Islet precursor cell (in vitro differentiated cells): ENCODE results near the gene C17orf100.
"Not testable (repeated sequence)": the region's sequence is repeated elsewhere in the genome, so short reads cannot be mapped to it uniquely, and the experiment has no call there.

Experiments
- DNase-seq: peaks from one replicate; pipeline ENCODE4 v3.0.0-alpha.2; 2018

C17orf100 gene

GRCh38 chr17:6669479-6670212 is 18.1 kb downstream of the C17orf100 start:
- DNase-seq: peak; percentile 87

GRCh38 chr17:6670571-6670970 is 19.0 kb downstream of the C17orf100 start:
- DNase-seq: no peak

GRCh38 chr17:6670999-6671398 is 19.4 kb downstream of the C17orf100 start:
- peak; percentile 51 for DNase-seq

GRCh38 chr17:6671431-6671830 is 19.9 kb downstream of the C17orf100 start:
- peak; percentile 49 for DNase-seq

GRCh38 chr17:6674586-6674985 is 23.0 kb downstream of the C17orf100 start:
- DNase-seq: no peak

- no peak for DNase-seq
Measured at GRCh38 chr17:6675201-6675825, 23.8 kb downstream of the C17orf100 start.

- DNase-seq: no peak
Measured at GRCh38 chr17:6676802-6677157, 25.2 kb downstream of the C17orf100 start.

- DNase-seq: no peak
Measured at GRCh38 chr17:6677158-6677831, 25.7 kb downstream of the C17orf100 start.

- DNase-seq: no peak
Measured at GRCh38 chr17:6677946-6678345, 26.4 kb downstream of the C17orf100 start.

- DNase-seq: no peak
Measured at GRCh38 chr17:6679241-6679640, 27.7 kb downstream of the C17orf100 start.

GRCh38 chr17:6681176-6681575 is 29.6 kb downstream of the C17orf100 start:
- DNase-seq: no peak

- no peak for DNase-seq
Measured at GRCh38 chr17:6681671-6682070, 30.1 kb downstream of the C17orf100 start.

- no peak for DNase-seq
Measured at GRCh38 chr17:6682339-6682738, 30.8 kb downstream of the C17orf100 start.

GRCh38 chr17:6683081-6683684 is 31.6 kb downstream of the C17orf100 start:
- no peak for DNase-seq

- no peak for DNase-seq
Measured at GRCh38 chr17:6683730-6684459, 32.3 kb downstream of the C17orf100 start.

- no peak for DNase-seq
Measured at GRCh38 chr17:6684460-6684783, 32.9 kb downstream of the C17orf100 start.

GRCh38 chr17:6684881-6685767 is 33.6 kb downstream of the C17orf100 start:
- DNase-seq: no peak

- DNase-seq: no peak
Measured at GRCh38 chr17:6686026-6686425, 34.5 kb downstream of the C17orf100 start.

GRCh38 chr17:6688944-6689343 is 37.4 kb downstream of the C17orf100 start:
- no peak for DNase-seq

- no peak for DNase-seq
Measured at GRCh38 chr17:6690641-6691040, 39.1 kb downstream of the C17orf100 start.

- DNase-seq: no peak
Measured at GRCh38 chr17:6691546-6691945, 40.0 kb downstream of the C17orf100 start.

- DNase-seq: not testable (repeated sequence)
Measured at GRCh38 chr17:6691958-6692357, 40.4 kb downstream of the C17orf100 start.
